K562 (cell line): ENCODE results near the gene PPP1R37.

Source experiments
- GTF2F1 ChIP-seq: IDR thresholded peaks from 2 replicates; pipeline ENCODE4 v1.6.1; 2011; ENCODE audit warnings: low read depth, low read length, improper control_type of control experiment
- TF ChIP-seq, protein P1 (sequence below): fragments of 450-650 bp; IDR thresholded peaks from 2 replicates; pipeline ENCODE4 v1.7.1; 2018; ENCODE audit warnings: mild to moderate bottlenecking, low read depth; ENCODE audit not compliant: partially characterized antibody

DNA sequence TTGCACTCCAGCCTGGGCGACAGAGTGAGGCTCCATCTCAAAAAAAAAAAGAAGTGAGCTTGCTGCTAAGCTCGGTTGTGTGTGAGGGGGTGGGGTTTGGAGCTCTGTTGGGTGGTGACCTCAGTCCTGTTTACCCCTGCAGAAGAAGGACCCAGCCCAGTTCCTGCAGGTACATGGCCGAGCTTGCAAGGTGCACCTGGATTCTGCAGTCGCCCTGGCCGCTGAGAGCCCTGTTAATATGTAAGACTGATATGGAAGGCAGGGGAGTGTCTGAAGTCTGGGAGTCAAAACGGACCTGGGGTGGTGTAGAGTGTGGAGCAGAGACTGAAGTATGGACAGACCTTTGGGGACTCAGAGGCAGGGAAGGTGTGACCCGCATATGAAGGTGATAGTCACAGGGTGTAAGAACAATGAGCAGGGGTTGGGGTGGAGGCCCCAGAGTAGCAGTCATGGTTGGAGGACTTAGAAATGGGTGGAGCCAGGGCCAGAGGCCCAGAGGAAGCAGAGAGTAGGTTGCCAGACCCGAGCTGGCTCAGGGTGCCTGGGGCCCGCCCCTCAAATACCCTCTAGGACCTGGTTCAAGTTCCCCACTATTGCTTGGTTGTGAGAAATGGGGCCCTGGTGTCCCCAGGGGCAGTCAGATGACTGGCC, 40.9 kb upstream of the PPP1R37 start:
- no peak for TF ChIP-seq GTF2F1
- TF ChIP-seq, protein P1, sequence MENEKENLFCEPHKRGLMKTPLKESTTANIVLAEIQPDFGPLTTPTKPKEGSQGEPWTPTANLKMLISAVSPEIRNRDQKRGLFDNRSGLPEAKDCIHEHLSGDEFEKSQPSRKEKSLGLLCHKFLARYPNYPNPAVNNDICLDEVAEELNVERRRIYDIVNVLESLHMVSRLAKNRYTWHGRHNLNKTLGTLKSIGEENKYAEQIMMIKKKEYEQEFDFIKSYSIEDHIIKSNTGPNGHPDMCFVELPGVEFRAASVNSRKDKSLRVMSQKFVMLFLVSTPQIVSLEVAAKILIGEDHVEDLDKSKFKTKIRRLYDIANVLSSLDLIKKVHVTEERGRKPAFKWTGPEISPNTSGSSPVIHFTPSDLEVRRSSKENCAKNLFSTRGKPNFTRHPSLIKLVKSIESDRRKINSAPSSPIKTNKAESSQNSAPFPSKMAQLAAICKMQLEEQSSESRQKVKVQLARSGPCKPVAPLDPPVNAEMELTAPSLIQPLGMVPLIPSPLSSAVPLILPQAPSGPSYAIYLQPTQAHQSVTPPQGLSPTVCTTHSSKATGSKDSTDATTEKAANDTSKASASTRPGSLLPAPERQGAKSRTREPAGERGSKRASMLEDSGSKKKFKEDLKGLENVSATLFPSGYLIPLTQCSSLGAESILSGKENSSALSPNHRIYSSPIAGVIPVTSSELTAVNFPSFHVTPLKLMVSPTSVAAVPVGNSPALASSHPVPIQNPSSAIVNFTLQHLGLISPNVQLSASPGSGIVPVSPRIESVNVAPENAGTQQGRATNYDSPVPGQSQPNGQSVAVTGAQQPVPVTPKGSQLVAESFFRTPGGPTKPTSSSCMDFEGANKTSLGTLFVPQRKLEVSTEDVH: no peak
